HTERT RPE-1 (cell line): ENCODE results near the gene GDF10.

ENCODE experiments used
- in situ Hi-C: fragments of 300-500 bp; cut with MboI; formaldehyde crosslinking; loops from 4 replicates; pipeline ENCODE4 v1.14.3; 2020; ENCODE audit warnings: low sequenced_read_pairs

Gene GDF10

GRCh38 chr10:47331491-47331890, 31.5 kb downstream of the GDF10 start:
- in situ Hi-C loops = no loop called here

DNA sequence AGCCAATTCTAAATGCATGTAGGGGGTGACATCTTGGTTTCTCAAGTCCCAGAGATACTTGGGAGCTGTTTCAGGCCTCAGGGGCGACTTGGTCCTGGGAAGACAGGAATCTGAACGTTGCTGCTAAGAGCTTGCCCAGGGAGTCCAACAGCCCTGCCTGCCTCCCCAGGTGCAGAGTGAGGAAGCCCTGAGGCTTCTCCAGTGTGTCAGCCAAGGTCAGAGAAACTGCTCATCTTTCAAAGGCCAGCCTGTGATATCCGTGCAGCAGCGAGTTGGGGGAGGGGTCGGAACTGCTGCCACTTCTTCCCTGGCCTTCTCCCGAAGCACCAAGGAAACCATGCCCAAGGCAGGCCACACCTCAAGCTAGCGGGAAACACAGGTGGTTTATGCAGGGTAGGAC, 32.0 kb downstream of the GDF10 start:
- in situ Hi-C loops = no loop called here

GRCh38 chr10:47332371-47332770, 32.4 kb downstream of the GDF10 start:
- in situ Hi-C loops = no loop called here

DNA sequence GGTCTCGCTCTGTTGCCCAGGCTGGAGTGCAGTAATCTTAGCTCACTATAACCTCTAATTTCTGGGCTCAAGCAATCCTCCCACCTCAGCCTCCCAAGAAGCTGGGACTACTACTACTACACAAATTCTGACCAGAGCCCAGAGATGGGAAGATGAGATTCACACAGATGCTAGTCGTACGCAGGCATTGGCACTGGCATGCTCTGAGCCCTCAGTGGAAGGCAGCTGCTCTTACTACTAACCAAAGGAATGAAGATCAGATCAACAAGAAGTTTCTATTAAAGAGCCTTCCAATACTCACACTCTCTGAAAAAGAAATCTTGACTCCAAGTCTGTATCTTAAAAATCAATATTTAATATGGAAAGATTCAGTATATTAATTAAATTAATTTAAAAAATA, 32.9 kb downstream of the GDF10 start:
- in situ Hi-C loops = no loop called here

DNA sequence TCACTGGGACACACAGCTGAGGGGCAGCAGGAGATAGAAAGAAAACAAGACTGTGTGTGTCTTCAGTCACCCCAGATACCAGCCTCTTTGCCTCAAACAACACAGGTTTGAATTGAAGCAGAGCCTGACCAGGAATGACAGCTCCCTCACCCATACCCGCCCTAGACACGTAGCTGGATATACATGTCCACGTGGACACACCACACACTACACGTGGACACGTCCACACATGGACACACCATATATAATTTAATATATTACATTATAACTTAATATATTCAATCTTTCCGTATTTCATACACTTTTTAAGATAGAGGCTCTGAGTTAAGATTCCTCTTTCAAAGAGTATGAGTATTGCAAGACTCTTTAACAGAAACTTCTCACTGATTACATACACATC, 33.5 kb downstream of the GDF10 start:
- in situ Hi-C loops = no loop called here

- in situ Hi-C loops = no loop called here
Measured at GRCh38 chr10:47334466-47335295, 34.7 kb downstream of the GDF10 start.

DNA sequence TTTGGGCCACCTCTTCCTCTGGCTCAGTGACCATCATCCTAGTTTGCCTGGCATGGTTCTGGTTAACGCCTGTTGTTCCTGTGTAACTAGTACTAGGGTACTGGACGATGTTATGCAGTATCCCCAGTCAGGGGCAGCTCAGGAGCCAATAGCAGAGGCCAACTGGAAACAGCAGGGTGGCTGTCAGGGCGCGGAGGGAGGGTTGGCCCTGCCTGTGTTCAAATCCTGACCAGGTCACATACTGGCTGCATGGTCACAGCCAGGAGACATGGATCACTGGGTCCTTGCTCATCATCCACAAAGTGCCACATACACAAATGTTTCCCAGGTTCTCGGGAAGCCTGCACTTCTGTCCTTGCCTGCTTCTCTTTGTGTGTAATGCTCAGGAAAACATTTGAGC, 35.9 kb downstream of the GDF10 start:
- in situ Hi-C loops = no loop called here

DNA sequence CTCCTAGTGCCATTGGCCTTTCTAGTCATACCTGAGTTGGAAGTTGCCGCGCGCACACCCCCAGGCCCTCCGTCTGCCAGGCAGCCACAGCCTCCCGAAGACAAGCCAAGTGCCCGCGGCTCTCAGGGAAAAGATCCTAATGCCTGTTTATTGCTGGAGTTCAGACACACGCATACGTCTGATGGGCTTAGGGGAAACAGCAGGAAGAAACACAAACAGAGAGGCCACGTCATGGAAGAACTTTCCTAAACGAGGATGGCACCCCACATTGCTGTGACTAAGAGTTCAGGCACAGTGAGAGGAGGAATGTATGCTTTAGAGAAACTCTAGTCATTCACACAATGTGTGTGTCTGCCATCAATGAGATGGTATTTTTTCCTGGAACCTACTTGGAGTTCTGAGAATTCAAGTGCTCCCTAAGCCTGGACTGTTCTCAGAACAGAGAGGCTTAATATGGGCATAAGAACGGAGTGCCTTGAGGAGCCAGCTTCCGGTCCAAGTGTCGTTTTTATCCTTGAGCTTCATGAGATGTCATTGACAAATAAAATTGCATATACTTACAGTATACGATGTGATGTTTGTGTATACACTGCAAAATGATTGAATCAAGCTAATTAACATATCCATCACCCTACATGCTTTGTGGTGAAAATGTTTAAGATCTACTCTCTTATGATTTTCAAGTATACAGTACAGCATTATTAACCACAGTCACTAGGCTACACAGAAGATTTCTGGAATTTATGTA, 36.6 kb downstream of the GDF10 start:
- in situ Hi-C loops = no loop called here

DNA sequence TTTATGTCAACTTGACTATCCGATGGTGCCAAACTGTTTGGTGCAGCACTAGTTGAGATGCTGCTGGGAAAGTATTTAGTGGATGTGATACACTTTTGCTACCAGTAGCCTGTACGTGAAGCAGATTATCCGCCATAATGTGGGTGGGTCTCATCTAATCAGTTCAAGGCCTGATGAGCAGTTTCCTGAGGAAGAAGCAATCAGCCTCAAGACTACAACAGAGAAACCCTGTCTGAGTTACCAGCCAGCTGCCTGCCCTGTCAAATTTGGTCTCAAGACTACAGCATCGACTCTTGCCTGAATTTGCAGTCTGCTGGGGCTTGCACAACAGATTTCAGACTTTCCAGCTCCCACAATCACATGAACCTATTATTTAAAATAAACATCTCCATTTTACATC, 37.3 kb downstream of the GDF10 start:
- in situ Hi-C loops = no loop called here

- in situ Hi-C loops = no loop called here
Measured at GRCh38 chr10:47339186-47339735, 39.3 kb downstream of the GDF10 start.

- in situ Hi-C loops = no loop called here
Measured at GRCh38 chr10:47339759-47340607, 40.0 kb downstream of the GDF10 start.

DNA sequence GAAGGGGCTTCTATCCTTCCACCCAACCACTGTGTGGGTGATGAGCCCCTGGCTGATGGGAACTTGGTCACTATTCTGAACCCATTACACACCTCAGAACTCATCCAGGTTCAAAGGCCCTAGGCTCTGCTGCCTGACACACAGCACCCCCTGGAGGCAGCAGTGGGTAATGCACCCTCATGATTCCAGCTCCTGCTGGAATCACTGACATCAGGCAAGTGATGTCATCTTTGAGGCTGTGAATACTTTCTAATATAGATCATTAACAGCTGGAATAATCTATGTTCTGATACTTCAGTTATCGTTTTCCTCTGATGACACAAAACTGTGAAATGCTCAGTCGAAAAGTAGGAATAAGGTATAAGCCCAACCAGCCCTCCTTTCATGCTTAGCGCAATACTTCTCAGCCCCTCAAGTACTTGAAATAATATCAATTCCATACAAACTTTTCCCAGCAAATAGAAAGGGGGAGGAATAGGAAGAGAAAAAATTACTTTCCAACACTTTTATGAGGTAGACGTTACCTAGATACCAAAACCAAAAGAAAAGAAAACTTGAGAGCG, 40.7 kb downstream of the GDF10 start:
- in situ Hi-C loops = no loop called here

DNA sequence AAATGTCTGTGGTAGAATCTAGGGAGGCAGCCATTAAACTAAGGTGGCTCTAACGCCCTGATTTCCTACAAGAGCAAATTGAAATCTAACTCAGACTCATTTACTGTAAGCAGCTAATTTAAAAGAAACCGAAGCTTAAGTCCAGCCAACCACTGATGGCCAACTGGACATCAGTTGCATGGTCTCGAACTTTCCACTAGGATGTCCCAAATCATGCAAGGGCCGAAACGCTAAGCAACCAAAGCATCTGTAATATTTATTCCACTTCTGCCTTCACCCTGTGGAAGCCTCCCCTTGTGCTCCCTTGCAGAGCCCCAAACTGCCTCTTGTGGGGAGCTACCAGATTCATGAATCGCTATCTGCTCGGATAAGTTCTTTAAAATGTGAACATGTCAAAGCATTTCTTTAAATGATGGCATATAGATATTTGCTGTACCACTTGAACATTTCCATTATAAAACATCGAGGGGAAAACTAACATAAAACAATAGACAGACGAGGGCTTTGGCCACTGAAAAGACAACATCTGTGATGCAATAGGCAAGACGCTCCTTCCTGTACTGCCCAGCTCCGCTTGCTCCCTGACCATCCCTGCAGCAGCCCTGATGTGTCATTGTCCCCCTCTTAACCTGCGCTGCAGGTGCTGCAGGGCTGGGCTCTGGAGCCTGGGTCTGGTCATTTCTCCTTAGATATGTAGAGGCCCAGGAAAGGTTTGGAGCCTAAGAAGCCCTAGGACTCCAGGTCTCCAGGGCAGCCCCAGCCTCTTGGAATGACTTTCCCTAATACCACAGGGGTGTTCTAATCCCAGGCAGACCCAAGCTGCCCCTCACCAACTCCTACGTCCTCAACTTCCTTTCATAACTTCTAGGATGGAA, 45.2 kb downstream of the GDF10 start:
- in situ Hi-C loops = no loop called here

DNA sequence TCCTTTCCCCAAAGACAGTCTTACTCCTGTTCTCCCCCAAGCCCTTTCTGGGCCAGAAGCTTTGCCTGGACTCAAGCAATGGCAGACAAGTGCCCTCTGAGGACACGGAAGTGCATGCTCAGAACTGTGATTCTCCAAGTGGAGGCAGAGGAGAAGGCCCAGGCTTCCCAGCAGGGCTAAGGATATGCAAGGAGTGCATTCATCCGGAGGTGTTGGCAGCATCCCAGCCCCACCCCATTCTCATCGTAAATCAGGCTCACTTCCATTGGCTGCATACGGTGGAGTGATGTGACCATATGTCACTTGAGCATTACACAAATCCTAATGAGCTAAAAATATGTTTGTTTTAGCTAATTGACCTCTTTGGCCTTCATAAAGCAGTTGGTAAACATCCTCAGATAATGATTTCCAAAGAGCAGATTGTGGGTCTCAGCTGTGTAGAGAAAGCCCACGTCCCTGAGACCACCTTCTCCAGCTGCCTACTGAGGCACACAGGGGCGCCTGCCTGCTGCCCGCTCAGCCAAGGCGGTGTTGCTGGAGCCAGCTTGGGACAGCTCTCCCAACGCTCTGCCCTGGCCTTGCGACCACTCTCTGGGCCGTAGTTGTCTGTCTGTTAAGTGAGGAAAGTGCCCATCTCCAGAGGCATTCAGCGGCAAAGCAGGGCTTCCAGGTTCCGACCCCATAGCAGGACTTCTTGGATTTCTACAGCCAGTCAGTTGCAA, 46.7 kb downstream of the GDF10 start:
- in situ Hi-C loops = no loop called here

GRCh38 chr10:47347303-47347675, 47.3 kb downstream of the GDF10 start:
- in situ Hi-C loops = no loop called here

- in situ Hi-C loops = no loop called here
Measured at GRCh38 chr10:47348138-47348651, 48.2 kb downstream of the GDF10 start, which contains the start of gene RBP3. RBP3 (plus strand) TSS chr10:47348363; CDS start chr10:47348485, 122 bp downstream.

- in situ Hi-C loops = no loop called here
Measured at GRCh38 chr10:47348661-47349470, 48.9 kb downstream of the GDF10 start.

DNA sequence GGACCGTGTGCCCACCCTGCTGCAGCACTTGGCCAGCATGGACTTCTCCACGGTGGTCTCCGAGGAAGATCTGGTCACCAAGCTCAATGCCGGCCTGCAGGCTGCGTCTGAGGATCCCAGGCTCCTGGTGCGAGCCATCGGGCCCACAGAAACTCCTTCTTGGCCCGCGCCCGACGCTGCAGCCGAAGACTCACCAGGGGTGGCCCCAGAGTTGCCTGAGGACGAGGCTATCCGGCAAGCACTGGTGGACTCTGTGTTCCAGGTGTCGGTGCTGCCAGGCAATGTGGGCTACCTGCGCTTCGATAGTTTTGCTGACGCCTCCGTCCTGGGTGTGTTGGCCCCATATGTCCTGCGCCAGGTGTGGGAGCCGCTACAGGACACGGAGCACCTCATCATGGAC, 49.5 kb downstream of the GDF10 start:
- in situ Hi-C loops = no loop called here
